ENCODE data around the gene CDNF. TPM values are rescaled to one million over a fixed set of nuclear protein-coding genes. Genes with fewer than 3 reads are reported as not detected.
A peak's percentile ranks its signal among the peaks of the same experiment; 100 is the strongest.

The CDNF gene
- total and polyA plus RNA-seq, 5 donors from 2014 or later = 0.32 to 2.1 (median 1.7) TPM

DNA sequence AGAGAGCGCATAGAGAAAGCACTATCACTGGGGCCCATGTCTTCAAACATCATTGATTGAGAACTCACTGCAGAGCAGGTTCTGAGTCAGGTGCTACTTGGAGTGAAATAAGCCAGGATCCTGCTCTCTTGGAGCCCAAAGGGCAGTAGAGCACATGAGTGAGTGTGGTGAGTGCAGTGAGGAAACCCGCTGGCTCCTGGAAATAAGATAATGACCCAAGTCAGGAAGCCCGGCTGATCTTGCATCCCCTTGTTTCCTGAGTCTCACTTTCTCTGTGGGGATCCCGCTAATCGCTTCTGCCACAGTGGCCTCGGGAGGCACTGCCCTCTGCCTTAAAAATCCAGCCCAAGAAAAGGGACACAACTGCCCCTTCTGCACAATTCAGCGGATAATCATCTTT, 56.1 kb downstream of the CDNF start:
- Histone ChIP-seq H3K4me3 (ENCODE audit: low read depth, low read length) (no peak overlapping the region), H3K27ac (ENCODE audit: insufficient read depth, low read length, poor library complexity, severe bottlenecking) (no peak overlapping the region), H3K4me1 (ENCODE audit: control insufficient read depth, insufficient read depth, low read length, poor library complexity, severe bottlenecking) (no peaks in the 10 kb centered on the region), H3K36me3 (ENCODE audit: control insufficient read depth, insufficient read depth, low read length) (no peaks in the 10 kb centered on the region), H3K27me3 (ENCODE audit: control insufficient read depth, insufficient read depth, low read length) (no peaks in the 10 kb centered on the region), H3K9me3 (ENCODE audit: control insufficient read depth in 2 of 2, low read length in 2 of 2) (peaks cover 7% of the 10 kb centered on the region in 2 experiments)
- H3K27me3 Mint-ChIP-seq = peaks cover 3% of the 10 kb centered on the region
- H3K27ac Mint-ChIP-seq = peak overlapping the region in 1 of 3 donors; percentile 38
- H3K4me1 Mint-ChIP-seq = peaks cover 0 to 3% (median 1%) of the 10 kb centered on the region in 4 donors
- no peak for DNase-seq
- no peaks in the 10 kb centered on the region for H3K36me3 Mint-ChIP-seq
- no peak overlapping the region for H3K4me3 Mint-ChIP-seq
- no peak for ATAC-seq (ENCODE audit: low read depth in 2 of 2)
- peaks cover 0 to 4% (median 0%) of the 10 kb centered on the region in 7 donors for H3K9me3 Mint-ChIP-seq

DNA sequence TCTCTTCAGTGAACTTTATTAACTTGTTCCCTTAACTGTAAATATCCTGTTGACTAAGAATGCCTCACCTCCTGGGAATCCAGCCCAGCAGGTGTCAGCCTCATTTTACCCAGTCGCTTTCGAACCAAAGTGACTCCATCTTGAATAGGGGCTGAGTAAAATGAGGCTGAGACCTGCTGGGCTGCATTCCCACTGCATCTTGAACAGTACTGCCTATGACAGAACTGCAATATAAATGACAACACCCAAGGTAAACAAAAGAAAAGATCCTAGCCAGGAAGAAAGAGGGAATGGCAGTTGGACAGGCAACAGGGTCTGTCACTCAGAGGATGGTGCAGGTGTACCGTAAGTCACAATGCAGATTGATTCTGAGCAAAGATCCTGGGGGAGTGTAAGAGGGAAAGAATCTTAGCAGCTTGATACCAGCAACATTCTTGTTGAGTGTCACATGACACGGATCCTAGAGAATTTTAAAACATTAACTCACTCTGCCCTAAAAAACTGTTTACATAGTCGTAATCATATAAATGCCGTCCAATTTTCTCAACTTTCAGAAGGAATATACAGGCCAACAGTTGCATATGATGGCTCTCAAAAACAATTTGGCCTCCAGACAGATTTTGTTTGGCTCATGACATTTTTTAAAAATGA, 58.7 kb downstream of the CDNF start:
- Mint-ChIP-seq H3K9me3 (peaks cover 0 to 2% (median 0%) of the 10 kb centered on the region in 7 donors), H3K4me1 (peaks cover 0 to 3% (median 1%) of the 10 kb centered on the region in 4 donors), H3K4me3 (no peak overlapping the region), H3K36me3 (no peaks in the 10 kb centered on the region), H3K27me3 (peaks cover 4% of the 10 kb centered on the region), H3K27ac (no peak overlapping the region)
- Histone ChIP-seq H3K9me3 (ENCODE audit: control insufficient read depth in 2 of 2, low read length in 2 of 2) (no peaks in the 10 kb centered on the region), H3K27me3 (ENCODE audit: control insufficient read depth, insufficient read depth, low read length) (no peaks in the 10 kb centered on the region), H3K4me3 (ENCODE audit: low read depth, low read length) (no peak overlapping the region), H3K36me3 (ENCODE audit: control insufficient read depth, insufficient read depth, low read length) (no peaks in the 10 kb centered on the region), H3K4me1 (ENCODE audit: control insufficient read depth, insufficient read depth, low read length, poor library complexity, severe bottlenecking) (no peaks in the 10 kb centered on the region), H3K27ac (ENCODE audit: insufficient read depth, low read length, poor library complexity, severe bottlenecking) (no peak overlapping the region)
- DNase-seq = no peak
- no peak for ATAC-seq (ENCODE audit: low read depth in 2 of 2)

- no peaks in the 10 kb centered on the region for H3K27me3 ChIP-seq (ENCODE audit: control insufficient read depth, insufficient read depth, low read length)
- no peak overlapping the region for H3K4me3 ChIP-seq (ENCODE audit: low read depth, low read length)
- no peak overlapping the region for H3K4me3 Mint-ChIP-seq
- H3K27me3 Mint-ChIP-seq = peaks cover 4% of the 10 kb centered on the region
- H3K27ac ChIP-seq (ENCODE audit: insufficient read depth, low read length, poor library complexity, severe bottlenecking) = no peak overlapping the region
- H3K36me3 ChIP-seq (ENCODE audit: control insufficient read depth, insufficient read depth, low read length) = no peaks in the 10 kb centered on the region
- no peaks in the 10 kb centered on the region for H3K36me3 Mint-ChIP-seq
- H3K27ac Mint-ChIP-seq = no peak overlapping the region
- no peaks in the 10 kb centered on the region for H3K9me3 ChIP-seq (ENCODE audit: control insufficient read depth in 2 of 2, low read length in 2 of 2)
- no peaks in the 10 kb centered on the region for H3K4me1 ChIP-seq (ENCODE audit: control insufficient read depth, insufficient read depth, low read length, poor library complexity, severe bottlenecking)
- DNase-seq (no peak), ATAC-seq (ENCODE audit: low read depth in 2 of 2) (no peak)
- peaks cover 0 to 2% (median 0%) of the 10 kb centered on the region in 4 donors for H3K4me1 Mint-ChIP-seq
- H3K9me3 Mint-ChIP-seq = peaks cover 0 to 2% (median 0%) of the 10 kb centered on the region in 7 donors
Observed at GRCh38 chr10:14776546-14776945, 61.3 kb downstream of the CDNF start.

- H3K4me1 Mint-ChIP-seq = peaks cover 0 to 2% (median 0%) of the 10 kb centered on the region in 4 donors
- no peak overlapping the region for H3K4me3 Mint-ChIP-seq
- Histone ChIP-seq H3K36me3 (ENCODE audit: control insufficient read depth, insufficient read depth, low read length) (no peaks in the 10 kb centered on the region), H3K27me3 (ENCODE audit: control insufficient read depth, insufficient read depth, low read length) (no peaks in the 10 kb centered on the region), H3K27ac (ENCODE audit: insufficient read depth, low read length, poor library complexity, severe bottlenecking) (no peak overlapping the region), H3K4me1 (ENCODE audit: control insufficient read depth, insufficient read depth, low read length, poor library complexity, severe bottlenecking) (no peaks in the 10 kb centered on the region), H3K4me3 (ENCODE audit: low read depth, low read length) (no peak overlapping the region), H3K9me3 (ENCODE audit: control insufficient read depth in 2 of 2, low read length in 2 of 2) (no peaks in the 10 kb centered on the region)
- DNase-seq = no peak
- H3K27ac Mint-ChIP-seq = no peak overlapping the region
- peaks cover 4% of the 10 kb centered on the region for H3K27me3 Mint-ChIP-seq
- H3K36me3 Mint-ChIP-seq = no peaks in the 10 kb centered on the region
- H3K9me3 Mint-ChIP-seq = peaks cover 0 to 2% (median 0%) of the 10 kb centered on the region in 7 donors
- no peak for ATAC-seq (ENCODE audit: low read depth in 2 of 2)
Observed at GRCh38 chr10:14775656-14776055, 62.2 kb downstream of the CDNF start.

DNA sequence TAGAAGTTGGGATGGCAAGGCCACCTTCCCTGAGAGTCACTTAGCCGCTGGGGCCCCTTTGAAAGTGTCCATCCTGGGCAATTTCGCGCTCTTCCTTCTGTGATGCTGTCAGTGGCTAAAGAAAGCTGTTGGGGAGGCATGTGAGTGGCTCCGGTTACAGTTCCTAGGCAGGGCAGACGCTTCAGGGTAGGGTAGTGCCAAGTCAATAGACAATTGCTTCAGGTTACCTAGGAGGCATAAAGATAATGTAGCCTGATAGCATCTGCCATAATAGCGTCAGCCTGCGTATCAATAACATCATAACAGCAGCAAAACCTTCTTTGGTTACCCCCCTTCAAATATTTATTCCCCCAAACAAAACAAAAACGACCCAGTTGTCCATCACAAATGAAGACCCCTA, 63.0 kb downstream of the CDNF start, which contains the start of gene FAM107B:
FAM107B (minus strand) TSS at position 101 of the 400 bp plus-strand sequence. CDS start 234 bp downstream, outside the sequence.
- Histone ChIP-seq H3K36me3 (ENCODE audit: control insufficient read depth, insufficient read depth, low read length) (no peaks in the 10 kb centered on the region), H3K4me3 (ENCODE audit: low read depth, low read length) (no peak within 1 kb of the TSS), H3K27me3 (ENCODE audit: control insufficient read depth, insufficient read depth, low read length) (no peaks in the 10 kb centered on the region), H3K9me3 (ENCODE audit: control insufficient read depth in 2 of 2, low read length in 2 of 2) (no peaks in the 10 kb centered on the region), H3K27ac (ENCODE audit: insufficient read depth, low read length, poor library complexity, severe bottlenecking) (no peak within 1 kb of the TSS), H3K4me1 (ENCODE audit: control insufficient read depth, insufficient read depth, low read length, poor library complexity, severe bottlenecking) (no peaks in the 10 kb centered on the region)
- Mint-ChIP-seq H3K4me1 (peaks cover 0 to 2% (median 0%) of the 10 kb centered on the region in 4 donors), H3K9me3 (peaks cover 0 to 2% (median 0%) of the 10 kb centered on the region in 7 donors), H3K27me3 (peaks cover 4% of the 10 kb centered on the region), H3K36me3 (no peaks in the 10 kb centered on the region), H3K27ac (no peak within 1 kb of the TSS), H3K4me3 (no peak within 1 kb of the TSS)
- DNase-seq (no peak), ATAC-seq (ENCODE audit: low read depth in 2 of 2) (no peak)

- peaks cover 4% of the 10 kb centered on the region for H3K27me3 Mint-ChIP-seq
- no peak for DNase-seq
- Histone ChIP-seq H3K27me3 (ENCODE audit: control insufficient read depth, insufficient read depth, low read length) (no peaks in the 10 kb centered on the region), H3K4me3 (ENCODE audit: low read depth, low read length) (no peak overlapping the region), H3K36me3 (ENCODE audit: control insufficient read depth, insufficient read depth, low read length) (no peaks in the 10 kb centered on the region), H3K9me3 (ENCODE audit: control insufficient read depth in 2 of 2, low read length in 2 of 2) (no peaks in the 10 kb centered on the region), H3K27ac (ENCODE audit: insufficient read depth, low read length, poor library complexity, severe bottlenecking) (no peak overlapping the region), H3K4me1 (ENCODE audit: control insufficient read depth, insufficient read depth, low read length, poor library complexity, severe bottlenecking) (no peaks in the 10 kb centered on the region)
- no peak for ATAC-seq (ENCODE audit: low read depth in 2 of 2)
- peaks cover 0 to 2% (median 0%) of the 10 kb centered on the region in 4 donors for H3K4me1 Mint-ChIP-seq
- peaks cover 0 to 2% (median 0%) of the 10 kb centered on the region in 7 donors for H3K9me3 Mint-ChIP-seq
- no peaks in the 10 kb centered on the region for H3K36me3 Mint-ChIP-seq
- no peak overlapping the region for H3K27ac Mint-ChIP-seq
- H3K4me3 Mint-ChIP-seq = no peak overlapping the region
Observed at GRCh38 chr10:14774214-14774580, 63.6 kb downstream of the CDNF start.

- Histone ChIP-seq H3K27ac (ENCODE audit: insufficient read depth, low read length, poor library complexity, severe bottlenecking) (no peak overlapping the region), H3K27me3 (ENCODE audit: control insufficient read depth, insufficient read depth, low read length) (peaks cover 2% of the 10 kb centered on the region), H3K4me3 (ENCODE audit: low read depth, low read length) (no peak overlapping the region), H3K4me1 (ENCODE audit: control insufficient read depth, insufficient read depth, low read length, poor library complexity, severe bottlenecking) (no peaks in the 10 kb centered on the region), H3K9me3 (ENCODE audit: control insufficient read depth in 2 of 2, low read length in 2 of 2) (no peaks in the 10 kb centered on the region), H3K36me3 (ENCODE audit: control insufficient read depth, insufficient read depth, low read length) (no peaks in the 10 kb centered on the region)
- no peak overlapping the region for H3K27ac Mint-ChIP-seq
- peaks cover 0 to 2% (median 0%) of the 10 kb centered on the region in 7 donors for H3K9me3 Mint-ChIP-seq
- ATAC-seq (ENCODE audit: low read depth in 2 of 2) = no peak
- H3K4me1 Mint-ChIP-seq = peaks cover 0 to 2% (median 0%) of the 10 kb centered on the region in 4 donors
- H3K27me3 Mint-ChIP-seq = peaks cover 9% of the 10 kb centered on the region
- H3K4me3 Mint-ChIP-seq = no peak overlapping the region
- H3K36me3 Mint-ChIP-seq = no peaks in the 10 kb centered on the region
- no peak for DNase-seq
Observed at GRCh38 chr10:14773551-14774213, 64.2 kb downstream of the CDNF start.

Data from CD4-positive, CD25-positive, alpha-beta regulatory T cell (primary cell).